ENCODE results near the gene SPINK4.

The SPINK4 gene

GRCh38 chr9:33297432-33297831 is 57.5 kb downstream of the SPINK4 start:
- no peak overlapping the region for H3K4me3 ChIP-seq (replicated peaks in 1 of 2; ENCODE audit: low read depth in 2 of 2, low read length in 2 of 2)
- TF ChIP-seq, protein P1, sequence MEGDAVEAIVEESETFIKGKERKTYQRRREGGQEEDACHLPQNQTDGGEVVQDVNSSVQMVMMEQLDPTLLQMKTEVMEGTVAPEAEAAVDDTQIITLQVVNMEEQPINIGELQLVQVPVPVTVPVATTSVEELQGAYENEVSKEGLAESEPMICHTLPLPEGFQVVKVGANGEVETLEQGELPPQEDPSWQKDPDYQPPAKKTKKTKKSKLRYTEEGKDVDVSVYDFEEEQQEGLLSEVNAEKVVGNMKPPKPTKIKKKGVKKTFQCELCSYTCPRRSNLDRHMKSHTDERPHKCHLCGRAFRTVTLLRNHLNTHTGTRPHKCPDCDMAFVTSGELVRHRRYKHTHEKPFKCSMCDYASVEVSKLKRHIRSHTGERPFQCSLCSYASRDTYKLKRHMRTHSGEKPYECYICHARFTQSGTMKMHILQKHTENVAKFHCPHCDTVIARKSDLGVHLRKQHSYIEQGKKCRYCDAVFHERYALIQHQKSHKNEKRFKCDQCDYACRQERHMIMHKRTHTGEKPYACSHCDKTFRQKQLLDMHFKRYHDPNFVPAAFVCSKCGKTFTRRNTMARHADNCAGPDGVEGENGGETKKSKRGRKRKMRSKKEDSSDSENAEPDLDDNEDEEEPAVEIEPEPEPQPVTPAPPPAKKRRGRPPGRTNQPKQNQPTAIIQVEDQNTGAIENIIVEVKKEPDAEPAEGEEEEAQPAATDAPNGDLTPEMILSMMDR (IDR thresholded peaks at IDR 0.05; ENCODE audit: low read depth, low read length) = no peak
- DNase-seq (ENCODE audit: low read depth in 2 of 2) = no peak

Data from cardiac fibroblast (primary cell).